Measurements from ENCODE around the gene WDR35.

DNA sequence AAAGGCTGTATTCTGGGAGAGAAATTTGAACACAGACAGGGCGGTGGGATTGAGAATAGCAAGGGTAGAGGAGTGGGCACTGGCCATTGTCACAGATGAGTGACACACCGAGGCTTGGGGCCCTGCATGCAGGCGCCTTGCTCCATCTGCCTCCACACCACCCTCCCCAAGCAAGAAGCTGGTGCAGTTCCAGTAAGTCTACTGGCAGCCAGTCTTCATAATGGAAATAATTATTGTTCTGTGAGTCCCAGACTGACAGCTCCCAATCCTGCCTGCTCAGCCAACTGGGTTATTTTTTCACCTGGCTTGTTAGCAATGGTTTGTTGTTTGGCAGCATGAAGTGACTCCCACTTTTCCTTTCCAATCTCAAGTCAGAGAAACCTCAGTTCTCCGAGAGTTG, 101.1 kb downstream of the WDR35 start:
- TF ChIP-seq POLR2AphosphoS5 (IDR thresholded peaks at IDR 0.05): no peak
- TF ChIP-seq, protein P1, sequence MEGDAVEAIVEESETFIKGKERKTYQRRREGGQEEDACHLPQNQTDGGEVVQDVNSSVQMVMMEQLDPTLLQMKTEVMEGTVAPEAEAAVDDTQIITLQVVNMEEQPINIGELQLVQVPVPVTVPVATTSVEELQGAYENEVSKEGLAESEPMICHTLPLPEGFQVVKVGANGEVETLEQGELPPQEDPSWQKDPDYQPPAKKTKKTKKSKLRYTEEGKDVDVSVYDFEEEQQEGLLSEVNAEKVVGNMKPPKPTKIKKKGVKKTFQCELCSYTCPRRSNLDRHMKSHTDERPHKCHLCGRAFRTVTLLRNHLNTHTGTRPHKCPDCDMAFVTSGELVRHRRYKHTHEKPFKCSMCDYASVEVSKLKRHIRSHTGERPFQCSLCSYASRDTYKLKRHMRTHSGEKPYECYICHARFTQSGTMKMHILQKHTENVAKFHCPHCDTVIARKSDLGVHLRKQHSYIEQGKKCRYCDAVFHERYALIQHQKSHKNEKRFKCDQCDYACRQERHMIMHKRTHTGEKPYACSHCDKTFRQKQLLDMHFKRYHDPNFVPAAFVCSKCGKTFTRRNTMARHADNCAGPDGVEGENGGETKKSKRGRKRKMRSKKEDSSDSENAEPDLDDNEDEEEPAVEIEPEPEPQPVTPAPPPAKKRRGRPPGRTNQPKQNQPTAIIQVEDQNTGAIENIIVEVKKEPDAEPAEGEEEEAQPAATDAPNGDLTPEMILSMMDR (IDR thresholded peaks at IDR 0.05): no peak
- TF ChIP-seq EP300 (IDR thresholded peaks at IDR 0.05): no peak

Data from suprapubic skin (tissue), 4 donors.